Motor neuron (in vitro differentiated cells): ENCODE results near the gene SPSB4. TPM values are rescaled to one million over a fixed set of nuclear protein-coding genes. Genes with fewer than 3 reads are reported as not detected.
A peak's percentile ranks its signal among the peaks of the same experiment; 100 is the strongest.

Experiments
- ATAC-seq, 8 experiments: fragments of 200-7000 bp; cut with Tn5 transposase; replicated peaks in 6 of 8; 2 replicates each; pipeline ENCODE4 v1.8.0; 2021; ENCODE audit warnings: mild to moderate bottlenecking in 8 of 8, moderate library complexity in 8 of 8
- H3K27ac ChIP-seq, 2 donors: fragments of 250-450 bp; sonication (Bioruptor Pico); 2 replicates each; pipeline ENCODE4 v1.9.0; 2021; ENCODE audit warnings: antibody characterized with exemption in 2 of 2, mild to moderate bottlenecking in 2 of 2, moderate library complexity in 1 of 2
- H3K4me1 ChIP-seq, 2 donors: fragments of 250-450 bp; sonication (Bioruptor Pico); replicated peaks in 1 of 2; 2 replicates each; pipeline ENCODE4 v1.6.1; 2021; ENCODE audit warnings: antibody characterized with exemption in 2 of 2, mild to moderate bottlenecking in 2 of 2, moderate library complexity in 1 of 2
- H3K4me3 ChIP-seq, 5 donors: fragments of 250-450 bp; sonication (Bioruptor Pico); 2 replicates each; pipeline ENCODE4 v1.9.0; 2021; ENCODE audit warnings: antibody characterized with exemption in 5 of 5, mild to moderate bottlenecking in 5 of 5, moderate library complexity in 4 of 5
- WGBS, 10 experiments: fragments of 450-650 bp; shearing (Covaris generic); methylation state at CpG; one replicate each; pipeline ENCODE4 v1.0.0; 2022; 5-methylcytosine and 5-hydroxymethylcytosine counted together
- in situ Hi-C, 9 experiments: fragments of 400-800 bp; cut with MboI; loops; one replicate each; pipeline ENCODE4 v1.15.0; 2021; ENCODE audit warnings: low sequenced_read_pairs in 9 of 9, low pct_unique_long_range_greater_than_20kb in 2 of 9; ENCODE audit not compliant: unreplicated experiment in 9 of 9
- total RNA-seq, 8 experiments: library from RNA; unstranded; fragments of 300-600 nt; gene quantifications; 2 replicates each; pipeline versions ENCODE4 v1.2.3 to v1.2.4, GENCODE V29; 2022

The SPSB4 gene
- total RNA-seq, 8 experiments from 2014 or later = 5.7 to 100 (median 27.3) TPM

GRCh38 chr3:141030296-141030695 is 20.9 kb upstream of the SPSB4 start:
- 100% methylated on average over 2 of the region's 22 CpGs; no CpG with 5 or more reads in 9 of the 10 experiments for WGBS, 10 experiments
- Histone ChIP-seq H3K27ac (no peak overlapping the region), H3K4me1 (peaks cover 0 to 3% of the 10 kb centered on the region in 2 donors), H3K4me3 (no peak overlapping the region)
- no peak for ATAC-seq
- in situ Hi-C loops = no loop called here

- Histone ChIP-seq H3K4me1 (peaks cover 0 to 9% of the 10 kb centered on the region in 2 donors), H3K27ac (no peak overlapping the region), H3K4me3 (no peak overlapping the region)
- peak in 7 of 8 experiments; percentile 27 to 87 (median 58) for ATAC-seq
- WGBS, 10 experiments = 6 to 100% (median 74%) methylated on average over 1 to 4 of the region's 5 CpGs
- in situ Hi-C loops = no loop called here
These were observed 11.6 kb upstream of the SPSB4 start for GRCh38 chr3:141039589-141039988.

- in situ Hi-C loops = no loop called here
- Histone ChIP-seq H3K4me1 (no peaks in the 10 kb centered on the region), H3K27ac (no peak overlapping the region), H3K4me3 (no peak overlapping the region)
- ATAC-seq = peak in 3 of 8 experiments; percentile 75 to 93 (median 86)
- 46 to 95% (median 83%) methylated on average over 1 to 4 of the region's 4 CpGs; no CpG with 5 or more reads in 3 of the 10 experiments for WGBS, 10 experiments
These were observed 6.2 kb upstream of the SPSB4 start for GRCh38 chr3:141044695-141045641.

GRCh38 chr3:141045849-141046248 is 5.3 kb upstream of the SPSB4 start:
- no peak for ATAC-seq
- 0 to 100% (median 75%) methylated on average over 1 of the region's 1 CpG; no CpG with 5 or more reads in 5 of the 10 experiments for WGBS, 10 experiments
- Histone ChIP-seq H3K4me3 (no peak overlapping the region), H3K27ac (no peak overlapping the region), H3K4me1 (peaks cover 0 to 6% of the 10 kb centered on the region in 2 donors)
- in situ Hi-C loops = no loop called here

- ATAC-seq = no peak
- in situ Hi-C loops = no loop called here
- WGBS, 10 experiments = 0 to 100% (median 88%) methylated on average over 1 of the region's 1 CpG; no CpG with 5 or more reads in 3 of the 10 experiments
- Histone ChIP-seq H3K4me1 (peaks cover 0 to 7% of the 10 kb centered on the region in 2 donors), H3K27ac (no peak overlapping the region), H3K4me3 (no peak overlapping the region)
These were observed 4.0 kb upstream of the SPSB4 start for GRCh38 chr3:141047168-141047567.

- in situ Hi-C loops = loop anchor here in 1 of 9 experiments (10.0 kb wide), 1 partner anchor 55 kb away; no protein-coding TSS in a partner anchor
- no peak for ATAC-seq
- H3K27ac ChIP-seq = no peak overlapping the region
These were observed 1.5 kb upstream of the SPSB4 start for GRCh38 chr3:141049681-141050080.

GRCh38 chr3:141051443-141052200 is 475 bp downstream of the SPSB4 start:
- Histone ChIP-seq H3K4me3 (peak overlapping the region; percentile 63 to 82 (median 73)), H3K27ac (peak overlapping the region; percentile 79 to 87), H3K4me1 (peaks cover 30 to 34% of the 10 kb centered on the region in 2 donors)
- 0 to 4% (median 1%) methylated on average over 1 to 32 of the region's 77 CpGs; no CpG with 5 or more reads in 4 of the 10 experiments for WGBS, 10 experiments
- ATAC-seq = peak; percentile 4 to 71 (median 62)
- in situ Hi-C loops = loop anchor here in 1 of 9 experiments (10.0 kb wide), 1 partner anchor 53 kb away; no protein-coding TSS in a partner anchor

More at GRCh38 chr3:141049681-141050080, 1.5 kb upstream of the SPSB4 start:
- Histone ChIP-seq H3K4me1 (peaks cover 11 to 14% of the 10 kb centered on the region in 2 donors), H3K4me3 (no peak overlapping the region)
- WGBS, 10 experiments = 48 to 80% (median 70%) methylated on average over 1 to 2 of the region's 2 CpGs; no CpG with 5 or more reads in 5 of the 10 experiments

- 0 to 16% (median 0%) methylated on average over 2 to 15 of the region's 48 CpGs for WGBS, 10 experiments
- peaks cover 38 to 42% of the 10 kb centered on the region in 2 donors for H3K4me1 ChIP-seq
- H3K27ac ChIP-seq = peak overlapping the region; percentile 79 to 87
- peak overlapping the region; percentile 63 to 82 (median 73) for H3K4me3 ChIP-seq
- ATAC-seq = peak in 7 of 8 experiments; percentile 4 to 14 (median 12)
- in situ Hi-C loops = loop anchor here in 1 of 9 experiments (10.0 kb wide), 1 partner anchor 52 kb away; no protein-coding TSS in a partner anchor
These were observed 1.3 kb downstream of the SPSB4 start for GRCh38 chr3:141052201-141053069.

- no peak for ATAC-seq
- in situ Hi-C loops = loop anchor here in 1 of 9 experiments (10.0 kb wide), 1 partner anchor 50 kb away; no protein-coding TSS in a partner anchor
- peaks cover 51 to 54% of the 10 kb centered on the region in 2 donors for H3K4me1 ChIP-seq
- H3K4me3 ChIP-seq = no peak overlapping the region
- H3K27ac ChIP-seq = no peak overlapping the region
- 60 to 100% (median 80%) methylated on average over 1 to 4 of the region's 5 CpGs; no CpG with 5 or more reads in 3 of the 10 experiments for WGBS, 10 experiments
These were observed 4.0 kb downstream of the SPSB4 start for GRCh38 chr3:141055136-141055535.

GRCh38 chr3:141055536-141056445 is 4.6 kb downstream of the SPSB4 start:
- peak in 1 of 8 experiments; percentile 18 for ATAC-seq
- WGBS, 10 experiments = 45 to 90% (median 83%) methylated on average over 1 to 11 of the region's 11 CpGs; no CpG with 5 or more reads in 3 of the 10 experiments
- Histone ChIP-seq H3K4me3 (no peak overlapping the region), H3K27ac (peak overlapping the region; percentile 71 to 75), H3K4me1 (peaks cover 46 to 54% of the 10 kb centered on the region in 2 donors)
- in situ Hi-C loops = loop anchor here in 1 of 9 experiments (10.0 kb wide), 1 partner anchor 49 kb away; no protein-coding TSS in a partner anchor

GRCh38 chr3:141056751-141057171 is 5.6 kb downstream of the SPSB4 start:
- peak in 6 of 8 experiments; percentile 6 to 80 (median 76) for ATAC-seq
- peak overlapping the region; percentile 71 to 75 for H3K27ac ChIP-seq
- H3K4me1 ChIP-seq = peaks cover 45 to 54% of the 10 kb centered on the region in 2 donors
- WGBS, 10 experiments = 10 to 85% (median 45%) methylated on average over 1 to 4 of the region's 7 CpGs; no CpG with 5 or more reads in 6 of the 10 experiments
- H3K4me3 ChIP-seq = peak overlapping the region in 1 of 5 donors; percentile 10
- in situ Hi-C loops = loop anchor here in 1 of 9 experiments (10.0 kb wide), 1 partner anchor 48 kb away; no protein-coding TSS in a partner anchor
